WTC11 (cell line): ENCODE results near the gene UPF1. TPM values are rescaled to one million over a fixed set of nuclear protein-coding genes. Genes with fewer than 3 reads are reported as not detected.

Source experiments
- ATAC-seq: fragments of 200-7000 bp; cut with Tn5 transposase; 2 replicates; pipeline ENCODE4 v1.10.0; 2021; ENCODE audit warnings: mild to moderate bottlenecking, moderate library complexity
- CTCF ChIA-PET: fragments of 300-600 bp; sonication (Branson Sonifier 250); formaldehyde crosslinking; loops from one replicate; lab custom pipeline; 2021; ENCODE audit warnings: antibody characterized with exemption; lab: Charles Lee
- POLR2A ChIA-PET: fragments of 350-600 bp; sonication (Branson Sonifier 250); formaldehyde crosslinking; loops from one replicate; lab custom pipeline; 2021; ENCODE audit warnings: antibody characterized with exemption; lab: Charles Lee
- DNase-seq: peaks from one replicate; pipeline ENCODE4 v3.0.0; 2021; ENCODE audit warnings: low spot score
- H3K27ac Mint-ChIP-seq: 2 replicates; pipeline ENCODE4 v1.8.0; 2021; ENCODE audit warnings: mixed read lengths
- H3K27me3 Mint-ChIP-seq: 2 replicates; pipeline ENCODE4 v1.8.0; 2021; ENCODE audit warnings: low read depth, mild to moderate bottlenecking, moderate library complexity, mixed read lengths
- H3K36me3 Mint-ChIP-seq: 2 replicates; pipeline ENCODE4 v1.8.0; 2021; ENCODE audit warnings: mixed read lengths
- H3K4me1 Mint-ChIP-seq: 2 replicates; pipeline ENCODE4 v1.8.0; 2022; ENCODE audit warnings: mixed read lengths
- H3K4me3 Mint-ChIP-seq: 2 replicates; pipeline ENCODE4 v1.8.0; 2021; ENCODE audit warnings: mild to moderate bottlenecking, moderate library complexity, mixed read lengths
- H3K9me3 Mint-ChIP-seq: 2 replicates; pipeline ENCODE4 v1.8.0; 2021; ENCODE audit warnings: mixed read lengths
- ATF2 ChIP-seq: sonication (generic); formaldehyde crosslinking; IDR thresholded peaks from 2 replicates; pipeline ENCODE4 v1.8.1; 2022; ENCODE audit warnings: low read depth, missing genetic modification reagents, borderline replicate concordance
- CTCF ChIP-seq: fragments of 200-600 bp; IDR thresholded peaks from 2 replicates; pipeline ENCODE4 v1.8.0; 2022; ENCODE audit warnings: antibody characterized with exemption
- FOXP4 ChIP-seq: sonication (generic); formaldehyde crosslinking; IDR thresholded peaks from 2 replicates; pipeline ENCODE4 v1.8.0; 2022; ENCODE audit warnings: mild to moderate bottlenecking, missing genetic modification reagents
- GABPB1 ChIP-seq: sonication (generic); formaldehyde crosslinking; IDR thresholded peaks from 2 replicates; pipeline ENCODE4 v1.8.1; 2023; ENCODE audit warnings: mild to moderate bottlenecking, missing genetic modification reagents
- JUN ChIP-seq: sonication (generic); formaldehyde crosslinking; IDR thresholded peaks from 2 replicates; pipeline ENCODE4 v1.8.0; 2023; ENCODE audit warnings: mild to moderate bottlenecking, missing genetic modification reagents
- MAX ChIP-seq: sonication (generic); formaldehyde crosslinking; IDR thresholded peaks from 2 replicates; pipeline ENCODE4 v1.8.0; 2022; ENCODE audit warnings: mild to moderate bottlenecking, missing genetic modification reagents
- NFE2L1 ChIP-seq: sonication (generic); formaldehyde crosslinking; IDR thresholded peaks from 2 replicates; pipeline ENCODE4 v1.8.1; 2023; ENCODE audit warnings: missing genetic modification reagents
- STAT6 ChIP-seq: sonication (generic); formaldehyde crosslinking; conservative IDR thresholded peaks from 2 replicates; pipeline ENCODE4 v1.8.1; 2023; ENCODE audit warnings: mild to moderate bottlenecking, low read depth, missing genetic modification reagents, moderate library complexity
- TEAD1 ChIP-seq: sonication (generic); formaldehyde crosslinking; IDR thresholded peaks from 2 replicates; pipeline ENCODE4 v1.8.0; 2022; ENCODE audit warnings: mild to moderate bottlenecking, missing genetic modification reagents
- TEAD4 ChIP-seq: sonication (generic); formaldehyde crosslinking; IDR thresholded peaks from 2 replicates; pipeline ENCODE4 v1.8.0; 2022; ENCODE audit warnings: mild to moderate bottlenecking, missing genetic modification reagents
- ZNF121 ChIP-seq: sonication (generic); formaldehyde crosslinking; IDR thresholded peaks from 2 replicates; pipeline ENCODE4 v1.8.0; 2023; ENCODE audit warnings: missing genetic modification reagents
- ZNF423 ChIP-seq: fragments of 250-450 bp; sonication (Bioruptor Pico); IDR thresholded peaks from 2 replicates; pipeline ENCODE4 v2.1.2; 2022; ENCODE audit warnings: mild to moderate bottlenecking, moderate library complexity
- ZNF671 ChIP-seq: fragments of 250-450 bp; sonication (Bioruptor Pico); IDR thresholded peaks from 2 replicates; pipeline ENCODE4 v1.8.0; 2021; ENCODE audit warnings: mild to moderate bottlenecking
- total RNA-seq: library from RNA; stranded (reverse); gene quantifications from 3 replicates; pipeline ENCODE4 v1.2.3, GENCODE V29; 2021

UPF1 gene
- total RNA-seq, 1 experiment from 2014 or later = 82.5 TPM

GRCh38 chr19:18839465-18840287, 7.9 kb downstream of the UPF1 start:
- POLR2A ChIA-PET = no interaction called here
- Mint-ChIP-seq H3K27ac (peak overlapping the region; percentile 79), H3K27me3 (no peaks in the 10 kb centered on the region), H3K36me3 (peaks cover 22% of the 10 kb centered on the region), H3K4me3 (0 out of 2 replicates have a peak overlapping the region, but pooled peaks have one; percentile 8), H3K9me3 (no peaks in the 10 kb centered on the region), H3K4me1 (peaks cover 35% of the 10 kb centered on the region)
- TF ChIP-seq MAX = no peak
- TF ChIP-seq TEAD4 (CRISPR knock-in tag) = no peak
- TF ChIP-seq STAT6 = no peak
- no peak for TF ChIP-seq ZNF671
- TF ChIP-seq TEAD1 (CRISPR knock-in tag) = no peak
- TF ChIP-seq JUN (CRISPR knock-in tag) = no peak
- 0 out of 2 replicates have a peak, but pooled peaks have one; percentile 33 for TF ChIP-seq ZNF423
- no peak for TF ChIP-seq ATF2 (CRISPR knock-in tag)
- no peak for TF ChIP-seq FOXP4 (CRISPR knock-in tag)
- TF ChIP-seq GABPB1 = peak; percentile 57; the same call in 1 of the 2 replicates
- no peak for DNase-seq
- CTCF ChIA-PET = interaction anchor here (1.3 to 2.3 kb wide), 6 partner anchors 7 to 246 kb away, joined by 4 to 20 read pairs (median 8); partner anchors contain the start of gene UPF1
- peak; percentile 46 for ATAC-seq

- DNase-seq = no peak
- TF ChIP-seq NFE2L1 = no peak
- Mint-ChIP-seq H3K27me3 (no peaks in the 10 kb centered on the region), H3K36me3 (peaks cover 15% of the 10 kb centered on the region), H3K27ac (peak overlapping the region; percentile 79; the same call in 1 of the 2 replicates), H3K9me3 (no peaks in the 10 kb centered on the region), H3K4me1 (peaks cover 32% of the 10 kb centered on the region), H3K4me3 (no peak overlapping the region)
- CTCF ChIA-PET = interaction anchor here (1.3 to 2.3 kb wide), 6 partner anchors 8 to 379 kb away, joined by 3 to 10 read pairs (median 6); partner anchors contain the start of gene UPF1
- POLR2A ChIA-PET = interaction anchor here (0.5 kb wide), 1 partner anchor 289 kb away, joined by 3 read pairs; no protein-coding TSS in a partner anchor
- no peak; the same call in 1 of the 2 replicates for ATAC-seq
Measured at GRCh38 chr19:18840288-18841267, 8.8 kb downstream of the UPF1 start.

- H3K4me3 Mint-ChIP-seq = no peak overlapping the region
- ATAC-seq = no peak
- H3K27me3 Mint-ChIP-seq = no peaks in the 10 kb centered on the region
- TF ChIP-seq CTCF = no peak
- 0 out of 2 replicates have a peak, but pooled peaks have one; percentile 29 for TF ChIP-seq ZNF121 (CRISPR knock-in tag)
- TF ChIP-seq, all 79 proteins: peak for 1
- DNase-seq = no peak
- ChIA-PET CTCF (interaction anchor here (1.3 to 2.3 kb wide), 5 partner anchors 9 to 380 kb away, joined by 3 to 10 read pairs (median 6); partner anchors contain the start of gene UPF1), POLR2A (no interaction called here)
- Mint-ChIP-seq H3K36me3 (peaks cover 7% of the 10 kb centered on the region), H3K27ac (peak overlapping the region; percentile 79; the same call in 1 of the 2 replicates), H3K4me1 (peaks cover 29% of the 10 kb centered on the region), H3K9me3 (no peaks in the 10 kb centered on the region)
Measured at GRCh38 chr19:18841400-18841799, 9.6 kb downstream of the UPF1 start.
